Measurements from ENCODE around the gene MAP2K3.

MAP2K3 gene

GRCh38 chr17:21353326-21354010 is 69.0 kb downstream of the MAP2K3 start:
- WGBS, 2 experiments: 93 to 94% methylated on average over 13 of the region's 13 CpGs
- no peak overlapping the region for H3K27ac ChIP-seq (ENCODE audit: insufficient read depth, low read depth, low read length, poor library complexity, severe bottlenecking)
- no peak overlapping the region for H3K4me3 ChIP-seq (ENCODE audit: insufficient read depth, low read depth, low read length)
- no peaks in the 10 kb centered on the region for H3K27me3 ChIP-seq (ENCODE audit: control insufficient read depth, insufficient read depth, low read length, poor library complexity, severe bottlenecking)
- no peaks in the 10 kb centered on the region for H3K9me3 ChIP-seq (ENCODE audit: control insufficient read depth, low read length)
- H3K4me1 ChIP-seq (ENCODE audit: control insufficient read depth, insufficient read depth, low read length): peaks cover 15% of the 10 kb centered on the region
- no peaks in the 10 kb centered on the region for H3K36me3 ChIP-seq (ENCODE audit: control insufficient read depth, insufficient read depth, low read length)

GRCh38 chr17:21354796-21355385 is 70.4 kb downstream of the MAP2K3 start:
- WGBS, 2 experiments: 90 to 92% methylated on average over 13 of the region's 13 CpGs
- Histone ChIP-seq H3K27me3 (ENCODE audit: control insufficient read depth, insufficient read depth, low read length, poor library complexity, severe bottlenecking) (no peaks in the 10 kb centered on the region), H3K9me3 (ENCODE audit: control insufficient read depth, low read length) (no peaks in the 10 kb centered on the region), H3K27ac (ENCODE audit: insufficient read depth, low read depth, low read length, poor library complexity, severe bottlenecking) (no peak overlapping the region), H3K4me1 (ENCODE audit: control insufficient read depth, insufficient read depth, low read length) (peaks cover 24% of the 10 kb centered on the region), H3K4me3 (ENCODE audit: insufficient read depth, low read depth, low read length) (no peak overlapping the region), H3K36me3 (ENCODE audit: control insufficient read depth, insufficient read depth, low read length) (no peaks in the 10 kb centered on the region)

GRCh38 chr17:21355586-21355985 is 71.1 kb downstream of the MAP2K3 start:
- H3K27me3 ChIP-seq (ENCODE audit: control insufficient read depth, insufficient read depth, low read length, poor library complexity, severe bottlenecking): no peaks in the 10 kb centered on the region
- WGBS, 2 experiments: 81 to 84% methylated on average over 12 of the region's 12 CpGs
- no peak overlapping the region for H3K27ac ChIP-seq (ENCODE audit: insufficient read depth, low read depth, low read length, poor library complexity, severe bottlenecking)
- no peaks in the 10 kb centered on the region for H3K9me3 ChIP-seq (ENCODE audit: control insufficient read depth, low read length)
- peaks cover 30% of the 10 kb centered on the region for H3K4me1 ChIP-seq (ENCODE audit: control insufficient read depth, insufficient read depth, low read length)
- H3K4me3 ChIP-seq (ENCODE audit: insufficient read depth, low read depth, low read length): no peak overlapping the region
- H3K36me3 ChIP-seq (ENCODE audit: control insufficient read depth, insufficient read depth, low read length): no peaks in the 10 kb centered on the region

- peaks cover 41% of the 10 kb centered on the region for H3K4me1 ChIP-seq (ENCODE audit: control insufficient read depth, insufficient read depth, low read length)
Observed at GRCh38 chr17:21356537-21357127, 72.1 kb downstream of the MAP2K3 start.

GRCh38 chr17:21357281-21357680 is 72.8 kb downstream of the MAP2K3 start:
- peaks cover 41% of the 10 kb centered on the region for H3K4me1 ChIP-seq (ENCODE audit: control insufficient read depth, insufficient read depth, low read length)
- no peaks in the 10 kb centered on the region for H3K36me3 ChIP-seq (ENCODE audit: control insufficient read depth, insufficient read depth, low read length)
- no peaks in the 10 kb centered on the region for H3K27me3 ChIP-seq (ENCODE audit: control insufficient read depth, insufficient read depth, low read length, poor library complexity, severe bottlenecking)
- H3K9me3 ChIP-seq (ENCODE audit: control insufficient read depth, low read length): no peaks in the 10 kb centered on the region
- H3K27ac ChIP-seq (ENCODE audit: insufficient read depth, low read depth, low read length, poor library complexity, severe bottlenecking): no peak overlapping the region
- WGBS, 2 experiments: 86 to 87% methylated on average over 5 of the region's 5 CpGs
- no peak overlapping the region for H3K4me3 ChIP-seq (ENCODE audit: insufficient read depth, low read depth, low read length)

More at GRCh38 chr17:21356537-21357127, 72.1 kb downstream of the MAP2K3 start:
- no peaks in the 10 kb centered on the region for H3K36me3 ChIP-seq (ENCODE audit: control insufficient read depth, insufficient read depth, low read length)
- no peak overlapping the region for H3K27ac ChIP-seq (ENCODE audit: insufficient read depth, low read depth, low read length, poor library complexity, severe bottlenecking)
- no peaks in the 10 kb centered on the region for H3K9me3 ChIP-seq (ENCODE audit: control insufficient read depth, low read length)
- H3K27me3 ChIP-seq (ENCODE audit: control insufficient read depth, insufficient read depth, low read length, poor library complexity, severe bottlenecking): no peaks in the 10 kb centered on the region
- WGBS, 2 experiments: 92 to 94% methylated on average over 2 of the region's 2 CpGs
- H3K4me3 ChIP-seq (ENCODE audit: insufficient read depth, low read depth, low read length): no peak overlapping the region

- no peaks in the 10 kb centered on the region for H3K9me3 ChIP-seq (ENCODE audit: control insufficient read depth, low read length)
- H3K36me3 ChIP-seq (ENCODE audit: control insufficient read depth, insufficient read depth, low read length): no peaks in the 10 kb centered on the region
- peaks cover 41% of the 10 kb centered on the region for H3K4me1 ChIP-seq (ENCODE audit: control insufficient read depth, insufficient read depth, low read length)
- no peaks in the 10 kb centered on the region for H3K27me3 ChIP-seq (ENCODE audit: control insufficient read depth, insufficient read depth, low read length, poor library complexity, severe bottlenecking)
- H3K27ac ChIP-seq (ENCODE audit: insufficient read depth, low read depth, low read length, poor library complexity, severe bottlenecking): no peak overlapping the region
- no peak overlapping the region for H3K4me3 ChIP-seq (ENCODE audit: insufficient read depth, low read depth, low read length)
- WGBS, 2 experiments: 37 to 48% methylated on average over 10 of the region's 10 CpGs
Observed at GRCh38 chr17:21357696-21358656, 73.5 kb downstream of the MAP2K3 start.

- H3K4me1 ChIP-seq (ENCODE audit: control insufficient read depth, insufficient read depth, low read length): peaks cover 41% of the 10 kb centered on the region
- H3K27me3 ChIP-seq (ENCODE audit: control insufficient read depth, insufficient read depth, low read length, poor library complexity, severe bottlenecking): no peaks in the 10 kb centered on the region
- H3K27ac ChIP-seq (ENCODE audit: insufficient read depth, low read depth, low read length, poor library complexity, severe bottlenecking): no peak overlapping the region
- no peaks in the 10 kb centered on the region for H3K36me3 ChIP-seq (ENCODE audit: control insufficient read depth, insufficient read depth, low read length)
- WGBS, 2 experiments: 70 to 75% methylated on average over 12 of the region's 12 CpGs
- H3K9me3 ChIP-seq (ENCODE audit: control insufficient read depth, low read length): no peaks in the 10 kb centered on the region
- H3K4me3 ChIP-seq (ENCODE audit: insufficient read depth, low read depth, low read length): no peak overlapping the region
Observed at GRCh38 chr17:21358682-21359482, 74.4 kb downstream of the MAP2K3 start.

- peaks cover 41% of the 10 kb centered on the region for H3K4me1 ChIP-seq (ENCODE audit: control insufficient read depth, insufficient read depth, low read length)
- H3K9me3 ChIP-seq (ENCODE audit: control insufficient read depth, low read length): no peaks in the 10 kb centered on the region
- H3K4me3 ChIP-seq (ENCODE audit: insufficient read depth, low read depth, low read length): no peak overlapping the region
- H3K36me3 ChIP-seq (ENCODE audit: control insufficient read depth, insufficient read depth, low read length): no peaks in the 10 kb centered on the region
- 90 to 91% methylated on average over 9 of the region's 9 CpGs for WGBS, 2 experiments
- no peak overlapping the region for H3K27ac ChIP-seq (ENCODE audit: insufficient read depth, low read depth, low read length, poor library complexity, severe bottlenecking)
- H3K27me3 ChIP-seq (ENCODE audit: control insufficient read depth, insufficient read depth, low read length, poor library complexity, severe bottlenecking): no peaks in the 10 kb centered on the region
Observed at GRCh38 chr17:21359483-21359840, 75.0 kb downstream of the MAP2K3 start.

- WGBS, 2 experiments: 24 to 26% methylated on average over 7 of the region's 7 CpGs
Observed at GRCh38 chr17:21360048-21360447, 75.5 kb downstream of the MAP2K3 start.

More at GRCh38 chr17:21360048-21360447, 75.5 kb downstream of the MAP2K3 start:
- no peak overlapping the region for H3K4me3 ChIP-seq (ENCODE audit: insufficient read depth, low read depth, low read length)
- no peaks in the 10 kb centered on the region for H3K36me3 ChIP-seq (ENCODE audit: control insufficient read depth, insufficient read depth, low read length)
- H3K27me3 ChIP-seq (ENCODE audit: control insufficient read depth, insufficient read depth, low read length, poor library complexity, severe bottlenecking): no peaks in the 10 kb centered on the region
- peaks cover 41% of the 10 kb centered on the region for H3K4me1 ChIP-seq (ENCODE audit: control insufficient read depth, insufficient read depth, low read length)
- no peaks in the 10 kb centered on the region for H3K9me3 ChIP-seq (ENCODE audit: control insufficient read depth, low read length)
- no peak overlapping the region for H3K27ac ChIP-seq (ENCODE audit: insufficient read depth, low read depth, low read length, poor library complexity, severe bottlenecking)

Measured in ectodermal cell (in vitro differentiated cells).